Erythroblast (primary cell): ENCODE results near the gene TICAM1.
"Not testable (repeated sequence)": the region's sequence is repeated elsewhere in the genome, so short reads cannot be mapped to it uniquely, and the experiment has no call there.

Experiments used
- DNase-seq, 2 experiments: peaks; one replicate each; lab custom pipeline; 2025; lab: John Stamatoyannopoulos, UW
- GATA1 ChIP-seq: IDR thresholded peaks from 2 replicates; pipeline ENCODE4 v1.6.1; 2011; ENCODE audit warnings: low read depth, mild to moderate bottlenecking, control low read depth, low read length, moderate library complexity
- POLR2A ChIP-seq: IDR thresholded peaks from 2 replicates; pipeline ENCODE4 v1.6.1; 2011; ENCODE audit warnings: mild to moderate bottlenecking, low read length

Gene TICAM1

GRCh38 chr19:4823577-4823976 is 7.9 kb downstream of the TICAM1 start:
- no peak for DNase-seq
- no peak for TF ChIP-seq GATA1
- no peak for TF ChIP-seq POLR2A

DNA sequence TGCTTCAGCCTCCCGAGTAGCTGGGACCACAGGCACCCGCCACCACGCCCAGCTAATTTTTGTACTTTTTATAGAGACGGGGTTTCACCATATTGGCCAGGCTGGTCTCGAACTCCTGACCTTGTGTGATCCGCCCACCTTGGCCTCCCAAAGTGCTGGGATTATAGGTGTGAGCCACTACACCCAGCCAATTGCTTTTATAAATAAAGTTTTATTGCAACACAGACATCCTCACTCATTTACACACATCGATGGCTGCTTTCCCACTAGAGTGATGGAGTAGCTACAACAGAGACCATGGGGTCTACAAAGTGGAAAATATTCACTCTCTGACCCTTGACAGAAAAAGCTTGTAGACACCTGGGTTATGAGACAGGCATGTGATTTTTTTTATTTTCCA is 9.2 kb downstream of the TICAM1 start:
- not testable (repeated sequence) for DNase-seq

- DNase-seq: no peak
- TF ChIP-seq GATA1 (no peak), POLR2A (no peak)
Measured at GRCh38 chr19:4821265-4821664, 10.2 kb downstream of the TICAM1 start.

GRCh38 chr19:4817467-4818277 is 13.8 kb downstream of the TICAM1 start:
- no peak for TF ChIP-seq GATA1
- TF ChIP-seq POLR2A: no peak
- no peak for DNase-seq

DNA sequence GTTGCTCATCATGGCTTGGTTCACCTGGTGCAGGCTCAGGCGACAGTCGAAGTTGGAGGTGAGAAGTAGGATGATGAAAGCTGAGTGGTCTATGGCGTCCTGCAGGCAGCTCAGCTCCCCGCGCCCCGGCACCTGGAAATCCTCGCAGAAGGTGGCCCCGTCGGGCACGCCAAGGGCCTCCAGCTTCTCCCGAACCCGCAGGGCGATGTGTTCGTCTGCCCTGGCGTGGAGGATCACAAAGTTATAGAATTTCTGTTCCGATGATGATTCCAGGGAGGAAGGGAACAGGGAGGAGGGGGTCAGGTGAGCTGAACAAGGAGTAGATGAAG is 14.6 kb downstream of the TICAM1 start:
- TF ChIP-seq POLR2A (no peak), GATA1 (no peak)
- no peak for DNase-seq

DNA sequence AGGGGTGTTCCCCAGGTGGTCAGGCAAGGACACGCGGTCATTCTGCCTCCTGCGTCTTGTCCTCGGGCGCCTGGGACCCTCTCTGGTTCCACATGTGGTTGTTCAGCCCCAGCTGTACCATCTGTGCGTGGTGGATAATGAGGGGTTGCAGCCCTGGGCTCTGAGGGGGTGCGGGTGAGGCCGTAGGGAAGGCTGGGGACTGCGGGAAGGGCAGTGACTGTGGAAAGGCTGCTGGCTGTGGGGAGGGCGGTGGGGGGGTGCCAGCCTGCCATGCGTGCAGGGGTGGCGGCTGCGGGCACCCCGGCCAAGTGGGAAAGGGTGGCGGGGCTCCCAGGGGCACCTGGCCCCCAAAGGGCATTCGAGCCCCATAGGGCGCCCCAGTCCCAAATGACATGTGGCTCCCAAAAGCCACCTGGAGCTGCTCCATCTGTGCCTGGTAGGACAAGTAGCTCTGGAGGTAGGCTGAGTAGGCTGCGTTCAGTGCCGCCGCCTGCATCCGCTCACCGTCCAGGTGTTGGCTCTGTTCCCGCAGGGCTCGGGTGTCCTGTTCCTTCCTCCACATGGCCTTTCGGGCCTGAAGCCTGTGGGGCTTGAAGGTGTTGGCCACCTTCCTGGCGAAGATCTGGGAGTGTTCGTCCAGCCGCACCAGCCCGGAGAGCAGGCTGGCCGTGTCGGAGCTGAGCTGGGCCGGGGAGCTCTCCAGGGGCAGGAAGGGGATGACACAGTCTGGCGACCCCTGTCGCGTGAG is 15.1 kb downstream of the TICAM1 start:
- TF ChIP-seq GATA1: no peak
- TF ChIP-seq POLR2A: no peak
- no peak for DNase-seq

DNA sequence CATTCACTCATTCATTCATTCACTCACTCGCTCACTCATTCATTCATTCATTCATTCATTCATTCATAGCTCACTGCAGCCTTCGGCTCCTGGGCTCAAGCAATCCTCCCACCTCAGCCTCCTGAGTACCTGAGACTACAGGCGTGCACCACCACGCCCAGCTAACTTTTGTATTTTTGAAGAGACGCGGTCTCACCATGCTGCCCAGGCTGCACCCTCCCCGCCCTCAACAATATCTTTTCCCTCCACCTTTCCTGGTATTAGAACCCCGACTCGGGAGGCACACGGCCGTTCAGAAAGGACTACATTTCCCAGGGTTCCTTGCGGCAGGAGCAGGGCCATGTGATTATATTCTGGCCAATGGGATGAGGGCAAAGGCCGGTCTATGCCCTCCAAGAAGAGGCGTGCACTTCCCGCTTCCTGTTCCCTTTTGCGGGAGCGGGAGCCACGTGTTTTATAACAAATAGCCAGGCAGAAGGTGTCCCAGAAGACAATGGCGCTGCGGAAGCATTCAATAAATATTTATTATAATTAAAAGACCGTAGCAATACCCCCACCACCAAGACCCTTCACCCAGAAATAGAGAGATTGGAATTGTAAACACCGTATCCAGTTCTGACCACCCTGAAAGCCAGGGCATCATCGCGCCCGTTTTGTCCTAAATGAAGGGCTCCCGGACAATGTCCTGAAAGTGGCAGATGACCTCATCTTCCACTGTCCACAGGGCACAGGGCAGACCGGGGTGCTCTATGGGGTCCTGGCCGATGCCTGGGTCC is 15.9 kb downstream of the TICAM1 start:
- DNase-seq: peak; percentile 89
- no peak for TF ChIP-seq GATA1
- TF ChIP-seq POLR2A: no peak

DNA sequence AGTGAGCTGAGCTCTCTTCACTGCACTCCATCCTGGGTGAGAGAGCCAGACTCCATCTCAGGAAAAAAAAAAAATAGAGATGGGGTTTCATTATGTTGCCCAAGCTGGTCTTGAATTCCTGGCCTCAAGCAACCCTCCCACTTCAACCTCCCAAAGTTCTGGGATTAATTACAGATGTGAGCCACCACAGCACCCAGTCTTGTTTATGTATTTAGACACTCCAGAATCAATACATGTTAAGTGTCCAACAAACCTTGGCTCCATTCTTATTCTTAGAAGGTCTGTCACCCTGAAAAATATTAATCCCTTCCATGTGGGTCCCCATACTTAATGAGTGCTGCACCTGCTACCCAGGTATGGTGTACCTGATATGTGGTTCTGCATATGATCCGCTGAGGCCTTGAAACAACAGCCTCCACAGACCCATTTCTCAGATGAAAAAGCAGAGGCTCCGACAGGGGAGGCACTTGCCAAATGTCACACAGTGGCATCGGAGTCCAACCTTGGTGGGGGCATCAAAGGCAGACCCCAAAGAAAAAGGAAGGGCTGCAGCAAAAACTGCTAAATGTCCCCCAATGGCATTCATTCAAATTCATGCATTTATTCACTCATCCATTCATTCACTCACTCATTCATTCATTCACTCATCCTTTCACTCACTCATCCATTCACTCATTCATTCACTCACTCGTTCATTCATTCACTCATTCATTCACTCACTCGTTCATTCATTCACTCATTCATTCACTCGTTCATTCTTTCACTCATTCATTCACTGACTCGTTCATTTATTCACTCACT is 16.7 kb downstream of the TICAM1 start:
- no peak for DNase-seq
- TF ChIP-seq POLR2A: no peak
- no peak for TF ChIP-seq GATA1

DNA sequence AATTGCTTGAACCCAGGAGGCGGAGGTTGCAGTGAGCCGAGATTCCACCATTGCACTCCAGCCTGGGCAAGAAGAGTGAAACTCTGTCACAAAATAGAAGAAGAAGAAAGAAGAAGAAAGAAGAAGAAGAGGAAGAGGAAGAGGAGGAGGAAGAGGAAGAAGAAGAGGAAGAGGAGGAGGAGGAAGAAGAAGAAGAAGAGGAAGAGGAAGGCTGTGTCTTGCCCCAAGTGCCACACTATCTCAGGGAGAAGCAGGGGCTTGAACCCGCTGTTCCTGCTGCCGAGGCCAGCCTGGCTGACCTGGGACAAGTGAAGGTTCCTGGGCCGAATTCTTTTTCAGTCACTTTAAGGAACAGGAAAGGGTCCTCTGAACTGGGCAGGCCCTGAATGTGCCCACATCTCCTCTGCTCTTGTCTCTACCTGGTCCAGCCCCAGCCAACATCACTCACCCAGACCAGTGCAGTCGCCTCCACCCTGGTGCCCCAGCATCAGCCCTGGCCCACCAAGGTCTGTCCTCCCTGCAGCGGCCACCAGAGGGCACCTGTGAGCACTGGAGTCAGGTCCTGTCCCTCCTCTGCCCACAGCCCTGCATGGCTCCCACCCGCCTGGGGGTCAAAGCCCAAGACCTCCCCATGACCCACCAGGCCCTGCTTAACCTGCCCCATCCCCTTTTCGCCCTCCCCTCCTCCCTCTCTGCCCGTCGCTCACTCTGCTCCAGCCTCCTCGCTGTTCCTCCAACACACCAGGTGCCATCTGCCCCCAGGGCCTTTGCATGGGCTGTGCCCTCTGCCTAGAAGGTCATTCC is 20.0 kb downstream of the TICAM1 start:
- DNase-seq: peak; percentile 73 to 88
- TF ChIP-seq GATA1 (no peak), POLR2A (no peak)

DNA sequence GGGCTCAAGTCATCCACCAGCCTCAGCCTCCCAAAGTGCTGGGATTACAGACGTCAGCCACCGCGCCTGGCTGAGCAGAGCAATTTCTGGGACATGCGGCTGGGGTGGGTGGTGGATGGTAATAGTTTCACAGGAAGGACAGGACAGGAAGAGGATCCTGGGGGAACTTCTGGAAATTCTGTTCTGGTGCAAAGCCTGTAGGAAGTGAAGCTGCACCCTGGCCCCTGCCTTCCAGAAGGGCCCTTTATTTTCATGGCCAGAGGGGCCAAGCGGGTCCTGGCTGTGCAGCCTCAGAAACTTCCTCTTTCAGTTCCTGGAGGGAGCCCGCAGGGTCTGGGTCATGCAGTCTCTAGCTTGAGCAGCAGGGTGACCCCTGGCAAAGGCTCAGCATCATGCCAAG is 24.3 kb downstream of the TICAM1 start:
- TF ChIP-seq GATA1 (no peak), POLR2A (no peak)
- no peak for DNase-seq

DNA sequence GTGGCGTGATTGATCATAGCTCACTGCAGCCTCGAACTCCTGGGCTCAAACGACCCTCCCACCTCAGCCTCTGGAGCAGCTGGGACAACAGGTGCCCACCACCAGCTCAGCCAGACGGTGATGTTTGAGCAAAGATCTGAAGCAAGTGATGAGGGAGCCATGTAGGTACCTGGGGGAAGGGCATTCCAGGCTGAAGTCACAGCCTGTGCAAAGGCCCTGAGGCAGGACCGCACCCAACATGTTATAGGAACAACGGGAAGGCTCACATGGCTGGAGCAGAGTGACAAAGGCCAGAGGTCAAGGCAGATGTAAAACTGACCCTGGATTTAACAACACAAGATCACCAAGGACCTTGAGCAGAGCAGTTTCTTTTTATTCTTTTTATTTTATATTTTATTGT is 25.1 kb downstream of the TICAM1 start:
- no peak for TF ChIP-seq GATA1
- no peak for TF ChIP-seq POLR2A
- DNase-seq: no peak

GRCh38 chr19:4805140-4805539 is 26.4 kb downstream of the TICAM1 start:
- DNase-seq: not testable (repeated sequence)
